Measurements from ENCODE around the gene OR52E4. TPM values are rescaled to one million over a fixed set of nuclear protein-coding genes. Genes with fewer than 3 reads are reported as not detected.

Gene OR52E4
- total and polyA plus RNA-seq, 10 of the 15 experiments (the other 5 are each of a cell fraction or from before 2014, with no cell fraction given), result not detected

DNA sequence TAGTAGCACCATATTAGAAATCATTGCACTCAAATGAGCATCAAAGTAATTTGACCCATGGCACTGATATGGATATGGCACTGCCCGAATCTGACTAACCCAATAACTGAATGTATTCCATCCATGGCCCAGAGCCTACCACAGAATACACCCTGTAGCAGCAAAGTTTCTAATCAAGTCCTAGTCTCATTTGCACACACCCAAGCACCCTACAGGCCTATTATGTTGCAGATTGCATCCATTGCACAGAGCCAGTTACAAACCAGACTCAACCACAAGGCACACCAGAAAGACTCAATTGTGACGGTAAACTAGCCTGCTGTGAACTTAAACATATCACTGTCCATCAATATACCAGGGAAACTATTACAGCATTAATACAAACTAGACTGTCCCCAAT lies 19.1 kb downstream of the OR52E4 start (continued):
- TF ChIP-seq, protein P1, sequence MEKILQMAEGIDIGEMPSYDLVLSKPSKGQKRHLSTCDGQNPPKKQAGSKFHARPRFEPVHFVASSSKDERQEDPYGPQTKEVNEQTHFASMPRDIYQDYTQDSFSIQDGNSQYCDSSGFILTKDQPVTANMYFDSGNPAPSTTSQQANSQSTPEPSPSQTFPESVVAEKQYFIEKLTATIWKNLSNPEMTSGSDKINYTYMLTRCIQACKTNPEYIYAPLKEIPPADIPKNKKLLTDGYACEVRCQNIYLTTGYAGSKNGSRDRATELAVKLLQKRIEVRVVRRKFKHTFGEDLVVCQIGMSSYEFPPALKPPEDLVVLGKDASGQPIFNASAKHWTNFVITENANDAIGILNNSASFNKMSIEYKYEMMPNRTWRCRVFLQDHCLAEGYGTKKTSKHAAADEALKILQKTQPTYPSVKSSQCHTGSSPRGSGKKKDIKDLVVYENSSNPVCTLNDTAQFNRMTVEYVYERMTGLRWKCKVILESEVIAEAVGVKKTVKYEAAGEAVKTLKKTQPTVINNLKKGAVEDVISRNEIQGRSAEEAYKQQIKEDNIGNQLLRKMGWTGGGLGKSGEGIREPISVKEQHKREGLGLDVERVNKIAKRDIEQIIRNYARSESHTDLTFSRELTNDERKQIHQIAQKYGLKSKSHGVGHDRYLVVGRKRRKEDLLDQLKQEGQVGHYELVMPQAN (conservative IDR thresholded peaks at IDR 0.05), result no peak
- TF ChIP-seq NBN (IDR thresholded peaks at IDR 0.05), result no peak

DNA sequence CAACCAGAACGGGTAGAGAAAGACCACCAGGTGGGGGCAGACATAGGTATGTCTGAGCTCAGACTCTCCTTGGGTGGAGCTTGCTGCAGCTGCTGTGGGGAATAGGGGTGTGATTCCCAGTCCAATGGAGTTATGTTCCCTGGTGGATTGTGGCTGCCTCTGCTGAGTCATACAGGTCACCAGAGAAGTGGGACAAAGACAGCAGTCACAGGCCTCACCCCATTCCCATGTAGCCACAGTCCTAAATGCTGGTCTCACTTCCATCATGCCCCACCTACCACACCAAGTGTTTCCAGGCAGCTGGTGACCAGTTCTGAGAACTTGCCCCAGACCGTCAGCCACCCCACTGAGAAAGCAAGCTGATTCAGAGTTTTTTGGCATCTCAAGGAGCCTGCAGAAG lies 30.1 kb downstream of the OR52E4 start:
- Histone ChIP-seq H3K4me2 (ENCODE audit: control insufficient read depth, insufficient read depth) (no peak overlapping the region), H2AFZ (ENCODE audit: control insufficient read depth, low read depth, low read length) (no peak overlapping the region), H3K79me2 (ENCODE audit: control insufficient read depth, insufficient read depth, low read length) (no peaks in the 10 kb centered on the region), H3K4me3 (no peak overlapping the region), H3K27ac (ENCODE audit: control insufficient read depth, insufficient read depth) (no peak overlapping the region), H3K36me3 (ENCODE audit: control insufficient read depth in 2 of 2, insufficient read depth in 2 of 2, low read length in 1 of 2) (no peaks in the 10 kb centered on the region), H3K4me1 (ENCODE audit: control insufficient read depth, insufficient read depth, low read length) (no peaks in the 10 kb centered on the region), H4K20me1 (ENCODE audit: control insufficient read depth, insufficient read depth) (no peaks in the 10 kb centered on the region), H3K9ac (ENCODE audit: control insufficient read depth, insufficient read depth, low read length) (no peak overlapping the region), H3K27me3 (replicated peaks in 1 of 2; ENCODE audit: control insufficient read depth in 2 of 2, insufficient read depth in 2 of 2, low read length in 1 of 2) (no peaks in the 10 kb centered on the region), H3K9me3 (replicated peaks; ENCODE audit: control insufficient read depth, insufficient read depth, low read length) (no peaks in the 10 kb centered on the region)
- 5% methylated on average over 2 of the region's 2 CpGs for WGBS (ENCODE audit: insufficient coverage, insufficient replicate concordance, low lambda C conversion rate, missing lambda C conversion rate)
- no peak for FAIRE-seq
- no TSS peak for BruUV-seq (replicated peaks)
- in situ Hi-C loops (cut with MboI) (no loop called here), intact Hi-C loops (cut with micrococcal nuclease; ENCODE audit: unreplicated experiment) (no loop called here)
- no peak for ATAC-seq
- ChIA-PET RAD21 (ENCODE audit: unreplicated experiment) (no interaction called here), CTCF (no interaction called here), SMC1A (ENCODE audit: uncharacterized antibody, unreplicated experiment) (no interaction called here), POLR2A (no interaction called here)
- TF ChIP-seq NFXL1 (IDR thresholded peaks at IDR 0.05; ENCODE audit: borderline replicate concordance) (no peak), RELA (IDR thresholded peaks at IDR 0.05; ENCODE audit: borderline replicate concordance, partially characterized antibody) (no peak), RAD21 (IDR thresholded peaks at IDR 0.05; ENCODE audit: insufficient read depth, low read depth, low read length) (no peak), GATAD2B (conservative IDR thresholded peaks at IDR 0.05; ENCODE audit: low read depth) (no peak), CBFB (IDR thresholded peaks at IDR 0.05; ENCODE audit: low read depth) (no peak), SMARCA5 (IDR thresholded peaks at IDR 0.05) (no peak), CHD2 (IDR thresholded peaks at IDR 0.05; ENCODE audit: borderline replicate concordance, low read depth, low read length) (no peak), EED (IDR thresholded peaks at IDR 0.05; ENCODE audit: low read depth) (no peak), STAT1 (conservative IDR thresholded peaks at IDR 0.05) (no peak), CREM (IDR thresholded peaks at IDR 0.05; ENCODE audit: low read depth) (no peak), RUNX3 (IDR thresholded peaks at IDR 0.05; ENCODE audit: low read length) (no peak), POLR2A (IDR thresholded peaks at IDR 0.05; ENCODE audit: low read depth, low read length) (no peak), EP300 (IDR thresholded peaks at IDR 0.05; ENCODE audit: borderline replicate concordance in 1 of 2, control insufficient read depth in 1 of 2, low read depth in 2 of 2, low read length in 2 of 2) (no peak), SP1 (IDR thresholded peaks at IDR 0.05; ENCODE audit: low read depth, low read length) (no peak), NR2C1 (IDR thresholded peaks at IDR 0.05) (no peak), ZSCAN29 (IDR thresholded peaks at IDR 0.05) (no peak), BHLHE40 (IDR thresholded peaks at IDR 0.05; ENCODE audit: borderline replicate concordance in 1 of 2, low read depth in 2 of 2, low read length in 1 of 2) (no peak)
- TF ChIP-seq, protein P2, sequence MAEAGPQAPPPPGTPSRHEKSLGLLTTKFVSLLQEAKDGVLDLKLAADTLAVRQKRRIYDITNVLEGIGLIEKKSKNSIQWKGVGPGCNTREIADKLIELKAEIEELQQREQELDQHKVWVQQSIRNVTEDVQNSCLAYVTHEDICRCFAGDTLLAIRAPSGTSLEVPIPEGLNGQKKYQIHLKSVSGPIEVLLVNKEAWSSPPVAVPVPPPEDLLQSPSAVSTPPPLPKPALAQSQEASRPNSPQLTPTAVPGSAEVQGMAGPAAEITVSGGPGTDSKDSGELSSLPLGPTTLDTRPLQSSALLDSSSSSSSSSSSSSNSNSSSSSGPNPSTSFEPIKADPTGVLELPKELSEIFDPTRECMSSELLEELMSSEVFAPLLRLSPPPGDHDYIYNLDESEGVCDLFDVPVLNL (IDR thresholded peaks at IDR 0.05; ENCODE audit: low read depth, low read length), result no peak
- no peak for DNase-seq (ENCODE audit: low read depth, low spot score)

Data from GM12878 (cell line).